Measurements from ENCODE around the gene XRN1. TPM values are rescaled to one million over a fixed set of nuclear protein-coding genes. Genes with fewer than 3 reads are reported as not detected.

Gene XRN1
- polyA plus RNA-seq, 1 donor (not counting 4 experiments of a cell fraction or from before 2014, with no cell fraction given): 14.4 TPM

GRCh38 chr3:142467768-142468167 is 19.9 kb upstream of the XRN1 start:
- Histone ChIP-seq H3K27ac (ENCODE audit: control insufficient read depth, insufficient read depth, low read length) (no peak overlapping the region), H2AFZ (ENCODE audit: control insufficient read depth, low read length) (no peak overlapping the region), H3K4me2 (ENCODE audit: control insufficient read depth, extremely low read depth, insufficient read depth, low read depth, low read length) (no peak overlapping the region), H3K9me3 (ENCODE audit: control insufficient read depth, low read depth, low read length) (no peaks in the 10 kb centered on the region), H3K4me1 (ENCODE audit: control insufficient read depth, extremely low read depth, insufficient read depth, low read length) (no peaks in the 10 kb centered on the region), H3K79me2 (ENCODE audit: control insufficient read depth, insufficient read depth, low read length) (no peaks in the 10 kb centered on the region), H3K27me3 (ENCODE audit: control insufficient read depth, extremely low read depth, insufficient read depth, low read length) (no peaks in the 10 kb centered on the region), H4K20me1 (ENCODE audit: control insufficient read depth, extremely low read depth, insufficient read depth, low read length) (no peaks in the 10 kb centered on the region), H3K9ac (ENCODE audit: control insufficient read depth, extremely low read depth, insufficient read depth, low read length) (no peak overlapping the region), H3K4me3 (ENCODE audit: control insufficient read depth in 2 of 3, extremely low read depth in 1 of 3, insufficient read depth in 2 of 3, low read depth in 1 of 3, low read length in 3 of 3) (no peak overlapping the region), H3K36me3 (ENCODE audit: control insufficient read depth in 2 of 2, extremely low read depth in 1 of 2, insufficient read depth in 2 of 2, low read length in 2 of 2) (peaks cover 0 to 1% of the 10 kb centered on the region in 2 experiments), H3K9me1 (ENCODE audit: control insufficient read depth, extremely low read depth, insufficient read depth, low read length) (no peaks in the 10 kb centered on the region)
- dilution Hi-C loops (cut with MboI; ENCODE audit: extremely low pct_ligation_motif_present, low sequenced_read_pairs): no loop called here
- no peak for FAIRE-seq
- no peak for TF ChIP-seq EZH2 (IDR thresholded peaks at IDR 0.05; ENCODE audit: low read length)
- TF ChIP-seq CTCF (optimal IDR thresholded peaks at IDR 0.05 in 1 of 3, IDR thresholded peaks at IDR 0.05 in 1 of 3, conservative IDR thresholded peaks at IDR 0.05 in 1 of 3; ENCODE audit: extremely low read depth in 1 of 3, insufficient read depth in 2 of 3, low read length in 3 of 3): no peak
- DNase-seq (ENCODE audit: low read depth, low spot score): no peak

- Histone ChIP-seq H3K79me2 (ENCODE audit: control insufficient read depth, insufficient read depth, low read length) (no peaks in the 10 kb centered on the region), H3K9me3 (ENCODE audit: control insufficient read depth, low read depth, low read length) (no peaks in the 10 kb centered on the region), H4K20me1 (ENCODE audit: control insufficient read depth, extremely low read depth, insufficient read depth, low read length) (no peaks in the 10 kb centered on the region), H3K9ac (ENCODE audit: control insufficient read depth, extremely low read depth, insufficient read depth, low read length) (no peak overlapping the region), H3K9me1 (ENCODE audit: control insufficient read depth, extremely low read depth, insufficient read depth, low read length) (no peaks in the 10 kb centered on the region), H3K4me2 (ENCODE audit: control insufficient read depth, extremely low read depth, insufficient read depth, low read depth, low read length) (no peak overlapping the region), H2AFZ (ENCODE audit: control insufficient read depth, low read length) (no peak overlapping the region), H3K27me3 (ENCODE audit: control insufficient read depth, extremely low read depth, insufficient read depth, low read length) (no peaks in the 10 kb centered on the region), H3K4me3 (ENCODE audit: control insufficient read depth in 2 of 3, extremely low read depth in 1 of 3, insufficient read depth in 2 of 3, low read depth in 1 of 3, low read length in 3 of 3) (no peak overlapping the region), H3K27ac (ENCODE audit: control insufficient read depth, insufficient read depth, low read length) (no peak overlapping the region), H3K36me3 (ENCODE audit: control insufficient read depth in 2 of 2, extremely low read depth in 1 of 2, insufficient read depth in 2 of 2, low read length in 2 of 2) (peaks cover 1 to 3% of the 10 kb centered on the region in 2 experiments), H3K4me1 (ENCODE audit: control insufficient read depth, extremely low read depth, insufficient read depth, low read length) (no peaks in the 10 kb centered on the region)
- TF ChIP-seq CTCF (optimal IDR thresholded peaks at IDR 0.05 in 1 of 3, IDR thresholded peaks at IDR 0.05 in 1 of 3, conservative IDR thresholded peaks at IDR 0.05 in 1 of 3; ENCODE audit: extremely low read depth in 1 of 3, insufficient read depth in 2 of 3, low read length in 3 of 3) (no peak), EZH2 (IDR thresholded peaks at IDR 0.05; ENCODE audit: low read length) (no peak)
- no peak for DNase-seq (ENCODE audit: low read depth, low spot score)
- FAIRE-seq: no peak
- dilution Hi-C loops (cut with MboI; ENCODE audit: extremely low pct_ligation_motif_present, low sequenced_read_pairs): no loop called here
These were observed 12.9 kb upstream of the XRN1 start for GRCh38 chr3:142460689-142461088.

Data from keratinocyte (primary cell).